HK-2 (cell line): ENCODE results near the gene BPIFB3.

Experiments used
- DNase-seq: peaks from one replicate; pipeline ENCODE4 v3.0.0-alpha.2; 2018; ENCODE audit not compliant: unreplicated experiment

BPIFB3 gene

DNA sequence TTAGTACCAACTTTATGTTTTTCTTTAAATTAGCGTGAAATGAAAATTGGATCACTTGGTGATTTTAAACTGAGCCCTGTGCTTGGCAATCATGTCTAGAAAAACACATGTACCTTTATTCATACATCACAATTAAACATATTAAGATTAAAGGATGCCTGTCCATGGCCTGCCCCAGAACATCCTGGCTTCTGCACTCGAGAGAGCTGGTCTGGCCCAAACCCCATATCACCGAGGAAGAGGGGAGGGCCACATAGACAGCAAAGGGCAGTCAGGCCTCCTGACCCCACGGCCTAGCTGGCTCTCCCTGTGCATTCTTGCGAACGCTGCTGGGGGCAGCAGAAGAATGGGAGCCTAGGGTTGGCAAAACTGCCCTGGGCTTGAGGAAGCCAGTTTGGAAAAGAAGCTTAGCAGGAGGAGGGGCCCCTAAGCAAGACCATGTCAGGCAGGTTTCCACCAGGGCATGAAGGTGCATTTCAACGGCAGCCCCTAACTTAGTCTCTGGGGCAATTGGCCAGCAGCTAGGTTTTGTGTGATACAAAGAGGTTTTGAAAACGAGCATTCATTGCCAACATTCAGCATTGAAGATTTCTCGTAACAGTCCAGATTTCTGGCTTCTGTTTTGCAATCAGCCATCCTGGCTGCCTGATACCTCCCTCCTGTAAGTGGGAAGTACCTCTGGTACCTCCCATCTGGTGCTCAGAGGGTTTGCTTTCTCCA lies 8.6 kb downstream of the BPIFB3 start:
- no peak for DNase-seq

DNA sequence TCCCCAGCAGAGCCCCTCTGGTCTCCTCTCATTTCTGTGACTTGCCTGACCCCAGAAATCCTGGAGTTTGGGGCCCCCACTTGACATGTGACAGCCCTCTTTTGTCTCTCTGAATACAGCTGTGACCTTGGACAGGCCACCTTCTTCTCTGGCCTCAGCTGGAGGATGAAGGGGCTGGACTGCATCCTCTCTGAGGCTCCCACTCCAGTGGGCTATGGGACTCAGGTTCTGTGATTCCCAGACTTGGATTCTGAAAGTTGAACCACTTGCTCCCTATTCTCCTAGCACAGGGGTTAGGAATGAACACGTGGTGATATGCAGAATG lies 9.1 kb downstream of the BPIFB3 start:
- no peak for DNase-seq

DNA sequence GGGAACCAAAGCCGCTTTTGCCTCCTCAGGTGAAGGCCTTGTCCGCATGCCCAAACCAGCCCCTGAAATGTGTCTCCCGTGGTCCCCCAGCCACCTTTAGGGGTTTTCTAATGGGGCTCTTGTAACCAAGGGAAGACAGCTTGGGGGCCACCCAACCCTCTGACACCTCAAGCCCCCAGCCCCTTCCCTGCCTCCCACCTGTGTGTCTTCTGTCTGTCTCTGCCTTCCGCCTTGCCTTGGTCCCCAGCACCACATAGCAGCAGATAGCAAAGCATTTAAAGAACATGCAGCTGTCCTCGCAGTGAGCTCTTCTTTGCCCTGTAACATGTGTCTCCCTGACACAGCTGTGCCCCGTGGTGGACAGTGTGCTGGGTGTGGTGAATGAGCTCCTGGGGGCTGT lies 9.6 kb downstream of the BPIFB3 start:
- no peak for DNase-seq

DNA sequence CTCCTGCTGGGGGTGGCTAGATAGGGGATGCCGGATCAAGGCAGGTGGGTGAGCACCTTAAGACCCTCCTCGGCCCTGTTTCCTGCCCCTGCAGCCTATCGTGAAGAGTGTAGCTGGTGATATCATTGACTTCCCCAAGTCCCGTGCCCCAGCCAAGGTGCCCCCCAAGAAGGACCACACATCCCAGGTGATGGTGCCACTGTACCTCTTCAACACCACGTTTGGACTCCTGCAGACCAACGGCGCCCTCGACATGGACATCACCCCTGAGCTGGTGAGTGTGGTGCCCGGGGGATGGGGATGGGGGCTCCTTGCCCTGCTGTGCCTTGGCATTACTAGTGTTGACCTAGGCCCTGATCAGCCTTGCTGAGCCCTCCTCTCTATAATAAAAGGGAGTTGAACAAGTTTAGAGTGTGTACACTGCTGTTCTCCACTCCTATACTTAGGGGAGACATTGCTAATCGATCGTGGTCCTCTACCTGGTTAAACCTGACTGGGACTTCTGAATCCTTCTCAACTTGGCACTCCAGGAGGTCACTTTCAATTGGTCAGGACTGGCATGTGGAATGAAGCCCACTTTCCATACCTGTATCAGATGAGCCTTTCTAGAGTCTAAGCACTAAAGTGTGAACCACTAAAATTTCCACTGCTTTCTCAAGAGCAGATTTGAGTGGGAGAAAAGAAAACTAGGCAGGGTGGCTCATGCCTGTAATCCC lies 11.0 kb downstream of the BPIFB3 start:
- DNase-seq: no peak

DNA sequence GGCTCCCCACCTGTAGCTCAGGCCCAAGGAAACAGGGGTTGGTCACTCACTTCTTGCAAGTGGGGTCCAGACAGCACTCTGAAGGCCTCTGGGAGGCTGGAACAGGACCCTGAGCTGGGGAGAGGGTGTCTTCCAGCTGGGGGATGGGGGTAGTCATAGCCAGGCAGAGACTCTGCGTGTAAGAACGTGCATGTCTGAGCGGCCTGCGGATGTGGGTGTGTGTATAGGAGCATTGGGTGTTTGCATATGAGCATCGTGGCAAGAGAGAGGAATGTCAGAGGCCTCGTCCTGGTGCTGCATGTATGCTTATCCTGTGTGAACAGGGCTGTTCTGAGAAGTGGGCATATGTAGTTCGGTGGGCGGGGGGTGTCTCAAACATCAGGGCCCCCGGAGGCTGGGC lies 12.1 kb downstream of the BPIFB3 start:
- no peak for DNase-seq

DNA sequence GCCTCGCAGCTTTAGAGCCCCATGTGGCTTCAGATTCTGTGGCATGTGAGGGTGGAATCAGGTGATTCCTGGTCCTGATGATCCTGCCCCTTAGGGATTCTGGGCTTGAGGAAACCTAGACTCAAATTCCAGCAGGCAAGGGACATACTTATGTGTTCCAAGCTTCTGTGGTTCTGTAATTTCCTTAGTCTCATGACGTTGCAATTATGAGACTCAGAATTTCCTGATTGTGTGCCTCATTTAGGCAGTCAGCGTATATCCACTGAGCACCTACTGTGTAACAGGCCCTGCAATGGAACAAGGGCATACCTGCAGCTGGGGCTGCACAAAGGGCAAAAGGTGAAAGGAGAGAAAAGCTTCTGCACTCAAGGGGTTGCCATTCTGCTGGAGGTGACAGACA lies 14.1 kb downstream of the BPIFB3 start:
- no peak for DNase-seq

DNA sequence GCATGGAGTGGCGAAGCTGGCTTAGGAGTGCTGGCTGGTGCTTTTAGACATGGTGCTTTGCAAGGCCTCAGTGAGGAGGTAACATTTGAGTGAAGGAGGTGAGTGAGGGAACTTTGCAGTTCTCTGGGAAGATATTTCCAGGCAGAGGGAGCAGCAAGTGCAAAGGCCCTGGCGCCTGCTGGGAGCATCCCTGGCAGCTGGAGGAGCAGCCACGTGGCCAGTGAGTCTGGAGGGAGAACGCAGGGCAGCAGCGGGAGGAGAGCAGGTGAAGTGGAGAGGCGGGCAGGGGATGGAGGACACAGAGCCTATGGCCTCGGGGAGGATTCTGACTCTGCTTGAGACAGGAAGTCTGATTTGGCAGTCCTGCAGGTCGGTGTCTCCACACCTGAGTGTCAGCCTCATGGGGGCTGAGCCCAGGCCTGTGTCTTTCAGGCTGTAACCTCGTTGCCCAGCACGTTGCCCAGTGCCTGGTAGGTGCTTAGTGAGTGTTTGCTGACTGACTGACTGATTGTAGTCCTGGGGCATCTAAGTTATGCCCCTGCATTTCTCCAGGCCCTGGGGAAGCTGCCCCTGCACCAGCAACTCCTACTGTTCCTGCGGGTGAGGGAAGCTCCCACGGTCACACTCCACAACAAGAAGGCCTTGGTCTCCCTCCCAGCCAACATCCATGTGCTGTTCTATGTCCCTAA lies 14.7 kb downstream of the BPIFB3 start:
- no peak for DNase-seq

DNA sequence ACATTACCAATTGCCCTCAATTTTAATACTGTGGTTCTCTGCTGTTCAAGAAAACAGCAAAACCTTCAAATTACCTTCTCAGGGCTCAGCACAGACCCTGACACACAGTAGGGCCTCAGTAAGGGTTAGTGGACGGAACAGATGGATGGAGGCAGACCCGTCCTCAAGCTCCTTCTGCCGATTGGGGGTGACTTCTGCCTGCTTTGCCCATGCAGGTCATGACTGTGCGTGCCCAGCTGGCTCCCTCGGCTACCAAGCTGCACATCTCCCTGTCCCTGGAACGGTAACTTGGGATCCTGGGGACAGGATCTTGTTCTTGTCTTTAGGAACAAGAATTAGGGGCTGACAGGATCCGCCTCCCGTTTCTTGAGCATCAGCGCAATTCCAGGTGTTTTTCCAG lies 16.0 kb downstream of the BPIFB3 start:
- DNase-seq: no peak

DNA sequence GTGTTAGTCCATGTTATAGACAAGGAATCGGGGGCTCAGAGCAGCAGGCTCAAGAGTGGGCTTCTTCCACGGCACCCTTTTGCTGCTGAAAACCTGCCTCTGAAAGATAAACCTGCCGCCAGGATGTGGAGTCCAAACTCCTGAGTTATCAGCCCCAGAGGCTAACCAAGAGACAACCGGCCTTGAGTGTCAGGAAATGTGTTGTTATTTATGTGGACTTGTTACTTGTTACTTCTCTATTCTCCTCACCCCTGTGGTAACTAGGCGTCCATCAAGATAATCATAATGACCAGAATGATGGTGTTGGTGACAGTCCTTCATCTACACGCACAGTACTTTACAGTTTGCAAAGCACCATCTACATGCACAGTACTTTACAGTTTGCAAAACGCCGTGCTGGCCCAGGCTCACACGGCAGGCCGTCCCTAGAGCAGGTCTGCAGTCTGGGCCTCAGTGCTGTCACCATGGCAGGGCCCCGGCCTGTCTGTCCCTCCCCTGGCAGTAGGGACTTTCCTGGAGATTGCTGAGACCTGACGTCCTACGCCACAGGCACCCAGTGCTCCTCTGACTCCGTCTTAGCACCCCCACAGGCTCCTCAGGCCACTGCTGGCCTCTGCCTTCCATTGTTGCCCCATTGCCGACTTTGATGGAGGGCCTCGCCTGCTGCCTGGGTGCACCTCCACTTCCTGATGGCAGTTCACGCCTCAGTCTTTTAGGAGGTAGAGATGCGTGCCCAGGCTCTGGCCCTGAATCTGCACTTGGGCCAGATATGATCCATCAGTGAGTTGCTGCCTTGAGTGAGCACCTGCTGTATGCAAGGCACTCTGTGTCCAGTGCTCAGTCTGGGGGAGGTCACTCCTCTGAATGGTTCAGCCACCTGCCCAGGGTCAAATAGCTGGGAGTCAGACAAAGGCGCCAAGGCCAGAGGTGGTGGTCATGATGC lies 16.7 kb downstream of the BPIFB3 start:
- DNase-seq: no peak

DNA sequence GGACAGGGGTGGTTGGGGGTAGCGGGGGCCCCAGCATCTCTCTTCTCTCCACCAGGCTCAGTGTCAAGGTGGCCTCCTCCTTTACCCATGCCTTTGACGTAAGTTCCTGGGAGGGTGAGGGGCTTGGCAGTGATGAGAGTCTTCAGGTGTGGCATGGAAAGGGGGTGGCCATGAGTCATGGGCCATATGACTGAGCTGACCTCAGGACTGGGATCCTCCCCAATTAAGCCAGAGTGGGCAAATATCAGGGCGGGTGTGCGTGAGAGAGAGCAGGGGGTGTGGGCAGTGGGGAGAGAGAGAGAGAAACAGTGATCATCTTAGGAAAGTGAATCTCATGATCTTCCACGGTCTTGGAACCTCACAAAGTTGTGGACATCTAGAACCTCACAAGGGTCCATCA lies 17.5 kb downstream of the BPIFB3 start:
- DNase-seq: no peak

DNA sequence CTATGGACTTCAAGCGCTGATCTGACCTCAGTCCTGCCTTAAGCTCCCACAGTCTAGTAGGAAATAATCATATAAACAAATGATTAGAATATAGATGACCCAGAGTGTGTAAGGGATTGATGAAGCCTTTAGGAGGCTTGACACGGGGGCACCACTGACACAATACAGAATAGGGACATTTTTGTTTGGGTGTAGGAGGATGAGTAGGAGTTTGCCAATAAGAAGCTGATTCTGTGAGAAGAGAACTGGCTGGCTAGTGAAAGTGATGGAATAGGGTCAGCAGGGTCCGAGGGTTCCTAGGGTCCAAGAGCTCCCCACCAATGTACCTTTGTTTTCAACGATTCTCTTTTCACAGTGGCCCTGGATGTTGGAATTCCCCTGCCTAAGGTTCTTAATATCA lies 18.7 kb downstream of the BPIFB3 start:
- no peak for DNase-seq

DNA sequence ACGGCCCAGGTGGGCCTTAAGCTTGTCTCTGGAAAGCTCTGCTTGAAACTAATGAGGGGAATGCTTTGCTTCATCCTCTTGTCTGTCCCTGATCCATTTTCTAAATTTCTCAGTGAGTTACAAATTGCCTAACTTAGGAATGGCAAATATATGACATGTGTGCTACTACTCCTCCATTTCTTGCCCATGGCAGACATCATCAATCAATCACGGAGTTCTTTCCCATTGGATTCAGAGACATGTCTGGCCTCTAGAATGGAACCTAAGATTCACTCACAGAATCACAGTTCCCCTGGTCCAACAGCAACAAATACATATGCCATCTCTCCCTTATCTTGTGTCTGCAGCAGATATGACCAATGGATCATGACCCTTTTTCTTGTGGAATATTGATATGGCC lies 19.1 kb downstream of the BPIFB3 start:
- DNase-seq: no peak

DNA sequence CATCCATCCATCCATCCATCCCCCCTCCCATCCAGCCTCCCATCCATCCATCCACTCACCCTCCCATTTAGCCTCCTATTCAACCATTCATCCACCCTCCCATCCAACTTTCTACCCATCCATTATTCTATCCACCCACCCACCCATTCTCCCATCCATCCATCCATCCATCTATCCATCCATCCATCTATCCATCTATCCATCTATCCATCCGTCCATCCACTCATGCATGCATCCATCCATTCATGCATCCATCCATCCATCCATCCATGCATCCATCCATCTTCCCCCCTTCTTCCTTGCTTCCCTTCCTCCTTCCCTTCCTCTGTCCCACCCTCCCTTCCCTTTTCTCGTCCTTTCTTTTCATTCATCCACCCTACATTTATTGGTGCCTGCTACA lies 21.0 kb downstream of the BPIFB3 start:
- no peak for DNase-seq

DNA sequence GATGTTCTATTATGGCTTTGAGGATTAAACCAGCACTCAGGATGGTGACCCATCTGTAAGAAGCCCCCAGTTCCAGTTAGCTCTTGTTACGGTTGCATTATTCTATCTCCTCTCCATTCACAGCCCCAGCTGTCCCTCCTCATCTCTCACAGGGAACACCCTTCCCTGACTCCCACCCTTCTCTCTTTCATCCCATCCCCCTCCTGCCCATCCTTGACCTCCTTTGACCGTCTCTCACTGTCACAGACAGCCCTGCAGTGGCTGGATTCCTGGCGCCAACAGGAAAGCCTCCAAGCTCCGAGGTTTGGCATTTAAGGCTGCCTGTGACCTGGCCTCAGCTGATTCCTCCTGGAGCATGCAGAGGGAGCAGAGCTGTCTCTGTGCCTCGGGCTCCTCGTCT lies 21.6 kb downstream of the BPIFB3 start:
- no peak for DNase-seq

DNA sequence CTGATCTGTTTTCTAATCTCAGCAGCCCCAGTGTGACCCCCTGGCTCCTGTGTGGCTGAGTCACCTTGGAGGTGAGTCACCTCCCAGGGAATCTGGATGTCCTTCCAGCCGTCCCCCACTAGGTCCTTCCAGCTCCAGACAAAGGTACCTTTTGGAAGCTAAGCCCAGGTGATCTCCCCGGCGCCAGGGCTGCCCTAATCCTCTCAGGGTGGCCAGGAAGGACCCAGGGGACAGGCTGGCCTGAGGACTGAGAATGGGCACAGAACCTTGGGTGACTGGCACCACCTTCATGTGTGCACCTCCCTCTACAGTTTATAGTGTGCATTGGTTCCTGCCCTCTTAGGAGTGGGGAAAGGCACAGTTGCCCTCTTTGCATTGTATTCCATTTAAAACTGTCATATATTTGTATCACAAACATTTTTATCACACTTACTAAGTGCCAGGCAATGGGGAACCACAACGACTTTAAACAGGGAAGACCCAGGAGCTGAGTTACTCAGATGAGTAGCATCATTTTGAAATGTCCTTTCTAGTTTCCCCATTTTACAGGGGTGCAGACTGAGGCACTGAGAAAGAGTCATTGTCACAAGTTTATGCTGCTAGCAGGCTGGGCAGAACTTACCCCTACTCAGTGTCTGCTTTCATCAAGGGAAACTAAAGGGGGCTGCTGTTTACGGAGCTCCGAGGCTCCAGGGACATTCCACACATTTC lies 23.1 kb downstream of the BPIFB3 start:
- DNase-seq: peak; percentile 13

DNA sequence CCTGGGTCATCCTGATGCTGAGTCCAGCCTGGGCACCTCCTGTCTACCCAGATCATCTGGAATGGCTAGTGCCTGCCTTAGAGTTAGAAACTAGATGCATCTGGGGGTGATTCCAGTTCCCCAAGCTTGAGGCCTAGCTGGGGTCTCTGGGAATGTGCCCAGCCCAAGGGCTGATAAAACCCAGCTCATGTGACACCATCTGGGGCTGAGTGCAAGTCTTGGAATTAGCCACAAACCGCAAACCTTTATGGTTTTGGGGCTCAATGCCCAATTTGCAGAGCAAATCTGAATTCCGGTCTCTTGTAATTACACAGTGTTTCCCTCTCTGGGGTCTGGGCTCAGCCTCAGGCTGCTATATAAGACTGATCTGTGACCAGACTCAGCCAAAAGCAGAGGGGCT lies 25.6 kb downstream of the BPIFB3 start, which contains the start of gene BPIFB4:
BPIFB4 (plus strand) TSS at position 385 of the 400 bp plus-strand sequence. CDS start 1,884 bp downstream, outside the sequence.
- DNase-seq: no peak

DNA sequence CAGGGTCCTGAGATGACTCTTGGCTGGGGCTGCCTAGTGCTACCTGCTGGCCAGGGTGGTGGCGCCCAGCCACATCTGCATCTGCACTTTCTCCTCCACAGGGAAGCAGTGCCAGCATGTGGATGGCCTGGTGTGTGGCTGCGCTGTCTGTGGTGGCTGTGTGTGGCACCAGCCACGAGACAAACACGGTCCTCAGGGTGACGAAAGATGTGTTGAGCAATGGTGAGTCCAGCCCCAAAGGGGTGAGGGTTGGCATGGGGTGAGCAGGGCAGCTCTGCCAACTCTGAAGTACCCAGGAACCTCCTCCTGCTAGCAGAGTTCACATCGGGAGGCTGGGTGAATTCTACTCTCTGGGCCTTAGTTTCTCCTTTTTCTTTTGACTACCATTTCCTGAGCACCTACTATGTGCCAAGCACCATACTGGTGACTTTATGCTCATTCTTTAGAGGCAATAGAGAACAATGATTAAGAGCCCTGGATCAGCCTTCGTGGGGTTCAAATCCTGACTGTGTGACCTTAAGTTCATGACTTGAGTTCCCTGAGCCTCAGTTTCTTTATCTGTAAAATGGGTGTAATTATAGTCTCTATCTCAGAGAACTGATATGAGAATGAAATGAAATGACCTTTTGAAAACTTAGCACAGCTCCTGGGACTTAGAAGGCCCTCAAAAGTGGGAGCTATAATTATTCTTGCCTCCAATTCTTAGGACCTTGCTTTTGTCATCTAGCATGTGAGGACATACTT lies 27.9 kb downstream of the BPIFB3 start:
- DNase-seq: no peak

DNA sequence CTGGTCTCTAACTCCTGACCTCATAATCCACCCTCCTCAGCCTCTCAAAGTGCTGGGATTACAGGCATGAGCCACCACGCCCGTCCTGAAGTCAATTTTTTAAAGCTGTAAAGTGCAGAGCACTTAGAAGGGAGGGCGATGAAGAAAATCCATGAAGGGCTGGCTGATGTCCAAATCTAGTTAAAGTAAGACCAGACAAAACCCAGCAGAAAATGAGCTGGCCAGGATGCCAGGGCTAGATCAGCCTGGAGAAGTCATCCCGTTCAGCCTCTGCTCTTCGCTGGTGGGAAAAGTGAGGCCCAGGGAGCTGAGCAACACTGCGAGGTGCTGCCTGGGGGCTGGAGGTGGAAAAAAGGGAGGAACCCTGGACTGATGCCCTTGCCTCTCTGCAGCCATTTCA lies 28.8 kb downstream of the BPIFB3 start:
- DNase-seq: no peak

DNA sequence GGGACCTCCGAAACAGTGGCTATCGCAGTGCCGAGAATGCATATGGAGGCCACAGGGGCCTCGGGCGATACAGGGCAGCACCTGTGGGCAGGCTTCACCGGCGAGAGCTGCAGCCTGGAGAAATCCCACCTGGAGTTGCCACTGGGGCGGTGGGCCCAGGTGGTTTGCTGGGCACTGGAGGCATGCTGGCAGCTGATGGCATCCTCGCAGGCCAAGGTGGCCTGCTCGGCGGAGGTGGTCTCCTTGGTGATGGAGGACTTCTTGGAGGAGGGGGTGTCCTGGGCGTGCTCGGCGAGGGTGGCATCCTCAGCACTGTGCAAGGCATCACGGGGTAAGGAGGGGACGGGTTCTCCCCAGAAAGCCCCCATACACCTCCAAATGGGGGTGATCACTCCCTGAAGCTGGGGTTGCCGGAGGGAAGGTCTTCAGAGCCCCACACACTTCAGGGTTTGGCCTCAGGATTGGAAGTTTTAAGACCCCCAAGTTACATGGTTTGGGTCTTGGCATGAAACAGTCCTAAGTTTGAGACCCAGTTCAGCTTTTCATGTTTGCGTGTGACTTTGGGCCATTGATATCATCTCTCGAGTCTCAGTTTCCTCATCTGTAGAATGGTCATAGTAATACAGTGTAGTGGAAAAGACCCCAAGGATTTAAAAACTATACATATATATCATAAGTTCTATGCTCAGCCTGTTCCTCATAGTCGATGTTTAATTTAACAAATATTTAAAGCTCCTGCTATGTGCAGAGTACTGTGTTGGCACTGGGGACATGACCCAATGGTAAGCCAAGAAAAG lies 30.0 kb downstream of the BPIFB3 start:
- no peak for DNase-seq

DNA sequence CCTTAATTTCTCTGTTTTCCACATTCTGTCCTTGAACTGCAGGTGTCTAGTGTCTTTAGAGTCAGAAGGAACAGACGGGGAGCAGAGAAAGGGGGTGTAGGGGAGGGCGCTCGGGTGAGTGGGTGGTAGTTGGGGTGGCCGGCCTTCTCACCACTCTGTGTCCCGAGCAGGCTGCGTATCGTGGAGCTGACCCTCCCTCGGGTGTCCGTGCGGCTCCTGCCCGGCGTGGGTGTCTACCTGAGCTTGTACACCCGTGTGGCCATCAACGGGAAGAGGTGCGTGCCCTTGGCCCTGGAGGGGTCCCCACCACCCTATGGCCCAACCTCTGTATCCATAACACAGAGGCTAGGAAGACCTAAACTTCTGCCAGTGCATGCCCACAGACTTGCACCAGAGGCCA lies 31.0 kb downstream of the BPIFB3 start:
- no peak for DNase-seq
